Activated CD4-positive, CD25-positive, alpha-beta regulatory T cell (primary cell): Measurements from ENCODE around the gene OR2A5.
"Not testable (repeated sequence)": the region's sequence is repeated elsewhere in the genome, so short reads cannot be mapped to it uniquely, and the experiment has no call there.

Experiments
- DNase-seq, 4 experiments: peaks; one replicate each; lab custom pipeline; 2025; lab: John Stamatoyannopoulos, UW

OR2A5 gene

GRCh38 chr7:144032985-144033709, 15.6 kb upstream of the OR2A5 start:
- DNase-seq, result no peak

- DNase-seq, result no peak
Measured at GRCh38 chr7:144035385-144035784, 13.4 kb upstream of the OR2A5 start.

- DNase-seq, result no peak
Measured at GRCh38 chr7:144036302-144036885, 12.4 kb upstream of the OR2A5 start.

GRCh38 chr7:144037414-144038035, 11.2 kb upstream of the OR2A5 start:
- no peak for DNase-seq

- no peak for DNase-seq
Measured at GRCh38 chr7:144038887-144039286, 9.9 kb upstream of the OR2A5 start.

- no peak for DNase-seq
Measured at GRCh38 chr7:144049491-144049890, 743 bp downstream of the OR2A5 start.

GRCh38 chr7:144050093-144050492, 1.3 kb downstream of the OR2A5 start:
- DNase-seq, result no peak

- not testable (repeated sequence) for DNase-seq
Measured at GRCh38 chr7:144050884-144051283, 2.1 kb downstream of the OR2A5 start.

- no peak for DNase-seq
Measured at GRCh38 chr7:144057954-144058353, 9.2 kb downstream of the OR2A5 start.

GRCh38 chr7:144063710-144064109, 15.0 kb downstream of the OR2A5 start:
- DNase-seq, result no peak

GRCh38 chr7:144069511-144069910, 20.8 kb downstream of the OR2A5 start, which contains the start of gene OR2A25:
Gene OR2A25 (plus strand): TSS chr7:144069811. CDS start chr7:144074220, 4,409 bp downstream.
- no peak for DNase-seq

GRCh38 chr7:144069953-144070352, 21.2 kb downstream of the OR2A5 start:
- no peak for DNase-seq

GRCh38 chr7:144074374-144074773, 25.6 kb downstream of the OR2A5 start:
- DNase-seq, result no peak

GRCh38 chr7:144085978-144086377, 37.2 kb downstream of the OR2A5 start, which contains the start of gene OR2A12:
Gene OR2A12 (plus strand): TSS chr7:144086278. CDS start chr7:144095108, 8,830 bp downstream.
- DNase-seq, result no peak

GRCh38 chr7:144086730-144087129, 38.0 kb downstream of the OR2A5 start:
- DNase-seq, result no peak

GRCh38 chr7:144087230-144087629, 38.5 kb downstream of the OR2A5 start:
- DNase-seq, result no peak

- DNase-seq, result no peak
Measured at GRCh38 chr7:144090667-144091066, 41.9 kb downstream of the OR2A5 start.

GRCh38 chr7:144098776-144099175, 50.0 kb downstream of the OR2A5 start:
- DNase-seq, result no peak

GRCh38 chr7:144100607-144101006, 51.9 kb downstream of the OR2A5 start:
- DNase-seq, result no peak

- no peak for DNase-seq
Measured at GRCh38 chr7:144102041-144102440, 53.3 kb downstream of the OR2A5 start.

- no peak for DNase-seq
Measured at GRCh38 chr7:144105211-144105610, 56.5 kb downstream of the OR2A5 start.
